A549 (cell line): ENCODE results near the gene ROPN1L. TPM values are rescaled to one million over a fixed set of nuclear protein-coding genes. Genes with fewer than 3 reads are reported as not detected.

Source experiments
- ATAC-seq, 2 experiments: fragments of 200-7000 bp in 1 of 2; fragments of >200 bp in 1 of 2; cut with Nextera tagmentation in 1 of 2; cut with Tn5 transposase in 1 of 2; 3 replicates each; pipeline versions ENCODE4 v1.8.0 to v1.9.1; 2018 to 2020; ENCODE audit warnings: mild to moderate bottlenecking in 1 of 2, moderate library complexity in 1 of 2
- CTCF ChIA-PET: fragments of 300-600 bp; sonication (Branson Sonifier 250); formaldehyde crosslinking; extraction: SDS; loops from one replicate; lab custom pipeline; 2021; ENCODE audit warnings: antibody characterized with exemption, inconsistent platforms; lab: Yijun Ruan, JAX
- POLR2A ChIA-PET: fragments of 350-600 bp; formaldehyde crosslinking; extraction: SDS; loops from one replicate; lab custom pipeline; 2021; ENCODE audit warnings: antibody characterized with exemption, inconsistent platforms; lab: Yijun Ruan, JAX
- DNase-seq, 2 experiments: peaks; one replicate each; pipeline versions ENCODE4 v3.0.0 to v3.0.0-alpha.2; 2011 to 2016; ENCODE audit warnings: low read depth in 1 of 2, low spot score in 1 of 2
- FAIRE-seq: peaks from 2 replicates; lab custom pipeline; 2011; peaks lifted over from hg19 to GRCh38; lab: Jason Lieb, UNC
- H3K27ac ChIP-seq, 2 experiments: fragments of >200 bp; sonication (Bioruptor Twin); formaldehyde crosslinking; 3 replicates each; pipeline ENCODE4 v1.5.1; 2016 to 2017
- H3K4me1 ChIP-seq: fragments of >200 bp; sonication (Bioruptor Twin); formaldehyde crosslinking; 3 replicates; pipeline ENCODE4 v1.6.1; 2016
- H3K4me2 ChIP-seq: fragments of >200 bp; sonication (Bioruptor Twin); formaldehyde crosslinking; 3 replicates; pipeline ENCODE4 v1.6.1; 2016
- H3K4me3 ChIP-seq: fragments of >200 bp; sonication (Bioruptor Twin); formaldehyde crosslinking; 3 replicates; pipeline ENCODE4 v1.5.1; 2016
- H3K9me3 ChIP-seq: fragments of >200 bp; sonication (Bioruptor Twin); formaldehyde crosslinking; 3 replicates; pipeline ENCODE4 v1.6.1; 2016
- E2F6 ChIP-seq: IDR thresholded peaks from 2 replicates; pipeline ENCODE4 v1.6.1; 2012; ENCODE audit warnings: low read depth, borderline replicate concordance
- EHF ChIP-seq: fragments of 250-450 bp; sonication (Bioruptor Pico); IDR thresholded peaks from 2 replicates; pipeline ENCODE4 v1.5.0; 2020; ENCODE audit warnings: mild to moderate bottlenecking
- EHMT2 ChIP-seq: fragments of 200-600 bp; sonication (generic); IDR thresholded peaks from 2 replicates; pipeline ENCODE4 v1.6.1; 2016; ENCODE audit warnings: antibody characterized with exemption, low read depth, mild to moderate bottlenecking, moderate library complexity
- ELK1 ChIP-seq: fragments of 150-350 bp; IDR thresholded peaks from 2 replicates; pipeline ENCODE4 v1.6.1; 2014; ENCODE audit warnings: low read depth, mild to moderate bottlenecking, low read length
- EP300 ChIP-seq, 2 experiments: fragments of >200 bp; sonication (Bioruptor Twin); formaldehyde crosslinking; IDR thresholded peaks; 2 replicates in 1 of 2; 3 replicates in 1 of 2; pipeline ENCODE4 v1.6.1; 2016 to 2017
- ESRRA ChIP-seq: fragments of 150-350 bp; IDR thresholded peaks from 2 replicates; pipeline ENCODE4 v1.6.1; 2014; ENCODE audit warnings: mild to moderate bottlenecking, low read length, borderline replicate concordance
- FOSL2 ChIP-seq, 2 experiments: fragments of 450-650 bp in 1 of 2; fragments of >200 bp in 1 of 2; sonication (Bioruptor Twin) in 1 of 2; formaldehyde crosslinking; IDR thresholded peaks; 2 replicates each; pipeline versions ENCODE4 v1.5.0 to v1.6.1; 2016 to 2020; ENCODE audit warnings: mild to moderate bottlenecking in 1 of 2, moderate library complexity in 1 of 2
- FOXS1 ChIP-seq: fragments of 250-450 bp; sonication (Bioruptor Pico); IDR thresholded peaks from 2 replicates; pipeline ENCODE4 v1.5.0; 2020; ENCODE audit warnings: mild to moderate bottlenecking, moderate library complexity
- GATA3 ChIP-seq: IDR thresholded peaks from 2 replicates; pipeline ENCODE4 v1.6.1; 2012; ENCODE audit warnings: borderline replicate concordance
- HOXB5 ChIP-seq: fragments of 250-450 bp; sonication (Bioruptor Pico); IDR thresholded peaks from 2 replicates; pipeline ENCODE4 v1.5.0; 2020; ENCODE audit warnings: mild to moderate bottlenecking, moderate library complexity
- JUNB ChIP-seq: fragments of >200 bp; sonication (Bioruptor Twin); formaldehyde crosslinking; IDR thresholded peaks from 2 replicates; pipeline ENCODE4 v1.6.1; 2016
- NFE2L2 ChIP-seq: fragments of 150-350 bp; conservative IDR thresholded peaks from 2 replicates; pipeline ENCODE4 v1.6.1; 2014; ENCODE audit warnings: low read length
- PBX3 ChIP-seq: IDR thresholded peaks from 2 replicates; pipeline ENCODE4 v1.6.1; 2012
- PHF8 ChIP-seq: fragments of 200-600 bp; sonication (generic); IDR thresholded peaks from 2 replicates; pipeline ENCODE4 v1.6.1; 2016; ENCODE audit warnings: low read depth, mild to moderate bottlenecking, antibody characterized with exemption, moderate library complexity, borderline replicate concordance
- POLR2A ChIP-seq: IDR thresholded peaks from 2 replicates; pipeline ENCODE4 v1.6.1; 2012; ENCODE audit warnings: mild to moderate bottlenecking, low read length
- POLR2AphosphoS2 ChIP-seq: conservative IDR thresholded peaks from 2 replicates; pipeline ENCODE4 v1.6.1; 2012; ENCODE audit warnings: low read length, improper control_type of control experiment, inconsistent platforms
- RARB ChIP-seq: fragments of 250-450 bp; sonication (Bioruptor Pico); IDR thresholded peaks from 2 replicates; pipeline ENCODE4 v1.8.0; 2021; ENCODE audit warnings: mild to moderate bottlenecking, moderate library complexity
- RNF2 ChIP-seq: fragments of 200-600 bp; sonication (generic); IDR thresholded peaks from 2 replicates; pipeline ENCODE4 v1.6.1; 2016; ENCODE audit warnings: low read depth, mild to moderate bottlenecking, antibody characterized with exemption, moderate library complexity, borderline replicate concordance
- SREBF2 ChIP-seq: fragments of 450-650 bp; IDR thresholded peaks from 2 replicates; pipeline ENCODE4 v1.6.1; 2014; ENCODE audit warnings: mild to moderate bottlenecking, moderate library complexity
- TP53 ChIP-seq: fragments of 250-450 bp; sonication (Bioruptor Pico); IDR thresholded peaks from 2 replicates; pipeline ENCODE4 v1.5.0; 2021; ENCODE audit warnings: mild to moderate bottlenecking, moderate library complexity
- ZC3H11A ChIP-seq: fragments of 450-650 bp; IDR thresholded peaks from 2 replicates; pipeline ENCODE4 v1.6.1; 2014; ENCODE audit warnings: antibody characterized with exemption, mild to moderate bottlenecking
- ZFP36 ChIP-seq: fragments of 450-650 bp; IDR thresholded peaks from 2 replicates; pipeline ENCODE4 v1.6.1; 2014; ENCODE audit warnings: borderline replicate concordance; ENCODE audit not compliant: partially characterized antibody
- ZSCAN20 ChIP-seq: fragments of 250-450 bp; sonication (Bioruptor Pico); IDR thresholded peaks from 2 replicates; pipeline ENCODE4 v1.8.0; 2022; ENCODE audit warnings: mild to moderate bottlenecking, moderate library complexity
- WGBS: methylation state at CpG from one replicate; pipeline ENCODE4 v1.1.6; 2017; ENCODE audit errors: missing lambda C conversion rate; 5-methylcytosine and 5-hydroxymethylcytosine counted together
- polyA plus RNA-seq, 4 experiments: library from polyadenylated mRNA; depleted of rRNA in 3 of 4; stranded (reverse); fragments of >200 nt; fragmentation: RNase III in 1 of 4; extraction: RNeasy Plus Mini Kit Qiagen cat#74134 plus additional on column Dnase treatment in 1 of 4; gene quantifications; 2 replicates in 3 of 4; 3 replicates in 1 of 4; pipeline ENCODE4 v1.2.3, GENCODE V29; 2011 to 2017
- TF ChIP-seq, protein P1 (sequence below): fragments of 250-450 bp; sonication (Bioruptor Pico); IDR thresholded peaks from 2 replicates; pipeline ENCODE4 v1.5.0; 2021; ENCODE audit warnings: mild to moderate bottlenecking, moderate library complexity, borderline replicate concordance
- TF ChIP-seq, protein P2 (sequence below): fragments of 450-650 bp; IDR thresholded peaks from 2 replicates; pipeline ENCODE4 v1.6.1; 2014; ENCODE audit warnings: antibody characterized with exemption
- TF ChIP-seq, protein P3 (sequence below): fragments of >200 bp; sonication (Bioruptor Twin); formaldehyde crosslinking; IDR thresholded peaks from 3 replicates; pipeline ENCODE4 v1.6.1; 2016

ROPN1L gene
- polyA plus RNA-seq, 2 of the 4 experiments (the other 2 are of a cell fraction): 0.83 to 1.4 TPM

DNA sequence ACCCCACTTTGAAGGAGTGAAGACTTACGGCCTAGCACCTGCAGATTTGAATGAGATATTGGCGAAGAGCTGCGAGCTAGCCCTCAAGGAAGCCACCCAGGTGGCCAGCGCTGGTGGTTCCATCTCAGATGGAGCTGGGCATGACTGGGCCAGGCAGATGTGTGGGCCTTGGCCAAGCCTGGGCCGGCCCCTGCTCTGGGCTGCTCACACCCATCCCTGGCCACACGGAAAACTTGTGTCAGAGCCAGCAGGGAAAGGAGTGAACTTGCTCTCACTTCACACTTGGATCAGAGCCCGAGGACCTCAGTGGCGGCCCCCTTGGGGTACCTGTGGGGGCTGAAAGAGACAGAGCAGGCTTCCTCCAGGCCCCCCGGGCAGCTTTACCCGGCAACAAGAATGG lies 44.2 kb downstream of the ROPN1L start (continued):
- TF ChIP-seq E2F6 (no peak), PHF8 (no peak), RNF2 (no peak), RARB (CRISPR knock-in tag) (no peak), EP300 (IDR thresholded peaks at IDR 0.05) (no peak)

GRCh38 chr5:10486511-10487344 lies 45.0 kb downstream of the ROPN1L start:
- ChIA-PET CTCF (interaction anchor here (0.6 to 3.8 kb wide), 2 partner anchors 33 to 96 kb away, joined by 3 to 18 read pairs; no protein-coding TSS in a partner anchor), POLR2A (no interaction called here)
- no peak overlapping the region for H3K4me3 ChIP-seq
- 93% methylated on average over 28 of the region's 29 CpGs for WGBS
- no peak for FAIRE-seq
- H3K4me2 ChIP-seq: no peak overlapping the region
- ATAC-seq: no peak
- DNase-seq: no peak
- H3K9me3 ChIP-seq: no peaks in the 10 kb centered on the region
- H3K27ac ChIP-seq: peak overlapping the region in 1 of 2 experiments; percentile 18; a peak in 1 of 6 replicates
- TF ChIP-seq, protein P1, sequence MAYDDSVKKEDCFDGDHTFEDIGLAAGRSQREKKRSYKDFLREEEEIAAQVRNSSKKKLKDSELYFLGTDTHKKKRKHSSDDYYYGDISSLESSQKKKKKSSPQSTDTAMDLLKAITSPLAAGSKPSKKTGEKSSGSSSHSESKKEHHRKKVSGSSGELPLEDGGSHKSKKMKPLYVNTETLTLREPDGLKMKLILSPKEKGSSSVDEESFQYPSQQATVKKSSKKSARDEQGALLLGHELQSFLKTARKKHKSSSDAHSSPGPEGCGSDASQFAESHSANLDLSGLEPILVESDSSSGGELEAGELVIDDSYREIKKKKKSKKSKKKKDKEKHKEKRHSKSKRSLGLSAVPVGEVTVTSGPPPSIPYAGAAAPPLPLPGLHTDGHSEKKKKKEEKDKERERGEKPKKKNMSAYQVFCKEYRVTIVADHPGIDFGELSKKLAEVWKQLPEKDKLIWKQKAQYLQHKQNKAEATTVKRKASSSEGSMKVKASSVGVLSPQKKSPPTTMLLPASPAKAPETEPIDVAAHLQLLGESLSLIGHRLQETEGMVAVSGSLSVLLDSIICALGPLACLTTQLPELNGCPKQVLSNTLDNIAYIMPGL (CRISPR knock-in tag): no peak
- no peak for TF ChIP-seq EHF
- TF ChIP-seq, protein P2, sequence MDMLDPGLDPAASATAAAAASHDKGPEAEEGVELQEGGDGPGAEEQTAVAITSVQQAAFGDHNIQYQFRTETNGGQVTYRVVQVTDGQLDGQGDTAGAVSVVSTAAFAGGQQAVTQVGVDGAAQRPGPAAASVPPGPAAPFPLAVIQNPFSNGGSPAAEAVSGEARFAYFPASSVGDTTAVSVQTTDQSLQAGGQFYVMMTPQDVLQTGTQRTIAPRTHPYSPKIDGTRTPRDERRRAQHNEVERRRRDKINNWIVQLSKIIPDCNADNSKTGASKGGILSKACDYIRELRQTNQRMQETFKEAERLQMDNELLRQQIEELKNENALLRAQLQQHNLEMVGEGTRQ: no peak
- no peak for TF ChIP-seq POLR2A
- no peak for TF ChIP-seq ZSCAN20 (CRISPR knock-in tag)
- no peak for TF ChIP-seq NFE2L2
- no peak for TF ChIP-seq PBX3
- H3K4me1 ChIP-seq: peaks cover 12% of the 10 kb centered on the region; the same call in 2 of the 3 replicates

DNA sequence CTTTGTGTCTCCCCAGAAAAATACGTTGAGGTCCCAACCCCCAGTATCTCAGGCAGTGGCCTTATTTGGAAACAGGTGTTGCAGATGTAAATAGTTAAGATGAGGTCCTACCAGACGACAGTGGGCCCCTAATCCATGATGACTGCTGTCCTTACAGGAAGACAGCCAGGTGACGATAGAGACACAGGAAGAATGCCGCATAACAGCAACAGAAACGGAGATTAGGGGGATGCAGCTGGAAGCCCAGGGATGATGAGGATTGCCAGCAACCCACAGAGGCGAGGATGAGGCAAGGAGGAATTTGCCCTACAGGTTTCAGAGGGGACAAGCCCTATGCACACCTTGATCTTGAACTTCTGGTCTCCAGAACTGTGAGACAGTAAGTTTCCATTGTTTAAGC lies 46.5 kb downstream of the ROPN1L start:
- no peak for TF ChIP-seq ZC3H11A
- no peak for TF ChIP-seq PHF8
- no peak for TF ChIP-seq E2F6
- TF ChIP-seq HOXB5 (CRISPR knock-in tag): no peak
- TF ChIP-seq FOSL2 (IDR thresholded peaks at IDR 0.05): no peak
- TF ChIP-seq FOSL2 (CRISPR knock-in tag; IDR thresholded peaks at IDR 0.05): no peak
- TF ChIP-seq, protein P3, sequence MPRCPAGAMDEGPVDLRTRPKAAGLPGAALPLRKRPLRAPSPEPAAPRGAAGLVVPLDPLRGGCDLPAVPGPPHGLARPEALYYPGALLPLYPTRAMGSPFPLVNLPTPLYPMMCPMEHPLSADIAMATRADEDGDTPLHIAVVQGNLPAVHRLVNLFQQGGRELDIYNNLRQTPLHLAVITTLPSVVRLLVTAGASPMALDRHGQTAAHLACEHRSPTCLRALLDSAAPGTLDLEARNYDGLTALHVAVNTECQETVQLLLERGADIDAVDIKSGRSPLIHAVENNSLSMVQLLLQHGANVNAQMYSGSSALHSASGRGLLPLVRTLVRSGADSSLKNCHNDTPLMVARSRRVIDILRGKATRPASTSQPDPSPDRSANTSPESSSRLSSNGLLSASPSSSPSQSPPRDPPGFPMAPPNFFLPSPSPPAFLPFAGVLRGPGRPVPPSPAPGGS: no peak
- TF ChIP-seq ZFP36: no peak
- no peak for TF ChIP-seq POLR2AphosphoS2
- TF ChIP-seq NFE2L2: no peak
- TF ChIP-seq TP53 (CRISPR knock-in tag): no peak
- no peak for TF ChIP-seq FOXS1 (CRISPR knock-in tag)
- no peak for TF ChIP-seq EHMT2
- no peak for TF ChIP-seq EHF
- TF ChIP-seq GATA3: no peak
- TF ChIP-seq JUNB: no peak
- TF ChIP-seq RNF2: no peak
- no peak for TF ChIP-seq ESRRA
- TF ChIP-seq ELK1: no peak
- TF ChIP-seq SREBF2: no peak
- Histone ChIP-seq H3K4me1 (0 out of 3 replicates have a peak, but pooled peaks cover 3% of the 10 kb centered on the region), H3K27ac (0 out of 6 replicates have a peak overlapping the region, but pooled peaks of 1 of the 2 experiments have one; percentile 11), H3K4me2 (no peak overlapping the region), H3K4me3 (no peak overlapping the region), H3K9me3 (no peaks in the 10 kb centered on the region)
- ChIA-PET POLR2A (no interaction called here), CTCF (interaction anchor here (2.1 kb wide), 1 partner anchor 13 kb away, joined by 5 read pairs; no protein-coding TSS in a partner anchor)
- ATAC-seq (no peak), FAIRE-seq (no peak), DNase-seq (no peak)
- WGBS: 85% methylated on average over 6 of the region's 6 CpGs
